Mucosa of descending colon (tissue), 3 donors: ENCODE measurements around the gene NLK. TPM values are rescaled to one million over a fixed set of nuclear protein-coding genes. Genes with fewer than 3 reads are reported as not detected.
A peak's percentile ranks its signal among the peaks of the same experiment; 100 is the strongest.

Experiments used
- ATAC-seq: fragments of 200-7000 bp; cut with Tn5 transposase; one replicate; pipeline ENCODE4 v1.9.1; 2020; ENCODE audit warnings: mild to moderate bottlenecking, moderate library complexity
- DNase-seq, 3 donors: peaks; one replicate each; pipeline ENCODE4 v3.0.0-alpha.2; 2020
- H3K36me3 ChIP-seq: fragments of 200-600 bp; one replicate; pipeline ENCODE4 v1.8.0; 2021; ENCODE audit warnings: low read depth, mild to moderate bottlenecking
- H3K4me1 ChIP-seq: fragments of 200-600 bp; one replicate; pipeline ENCODE4 v1.8.0; 2021; ENCODE audit warnings: low read depth, mild to moderate bottlenecking
- H3K4me3 ChIP-seq: fragments of 200-600 bp; one replicate; pipeline ENCODE4 v1.8.0; 2021; ENCODE audit warnings: mild to moderate bottlenecking
- H3K9me3 ChIP-seq: fragments of 200-600 bp; one replicate; pipeline ENCODE4 v1.8.0; 2021; ENCODE audit warnings: mild to moderate bottlenecking
- intact Hi-C, 2 donors: fragments of 100-400 bp; cut with DNase I in 1 of 2; cut with micrococcal nuclease in 1 of 2; formaldehyde crosslinking; loops; one replicate each; pipeline versions ENCODE4 v1.11.0 to v1.11.1; 2022; cut with DNase I, micrococcal nuclease
- total RNA-seq, 3 donors: library from RNA; stranded (reverse); fragmentation: NEBNext Ultra II Directional in 2 of 3; extraction: Animal tissue kit (Norgen Biotek cat#: 25700) in 2 of 3; gene quantifications; one replicate each; pipeline versions ENCODE4 v1.2.1 to v1.2.4, GENCODE V29; 2021 to 2023
- TF ChIP-seq, protein P1 (sequence below): fragments of 200-600 bp; IDR thresholded peaks from one replicate; pipeline ENCODE4 v1.8.0; 2022; ENCODE audit warnings: antibody characterized with exemption, mild to moderate bottlenecking
- donor health status: DM: no; HTN: no; CAD: no; lungs with moderate emphysema.
- donor health status: DM: no; HTN: no; CAD: no.
- donor health status: DM: no; HTN: yes; CAD: no.

Gene NLK
- total RNA-seq, 3 donors from 2014 or later = 20.4 to 24.1 (median 21.0) TPM

DNA sequence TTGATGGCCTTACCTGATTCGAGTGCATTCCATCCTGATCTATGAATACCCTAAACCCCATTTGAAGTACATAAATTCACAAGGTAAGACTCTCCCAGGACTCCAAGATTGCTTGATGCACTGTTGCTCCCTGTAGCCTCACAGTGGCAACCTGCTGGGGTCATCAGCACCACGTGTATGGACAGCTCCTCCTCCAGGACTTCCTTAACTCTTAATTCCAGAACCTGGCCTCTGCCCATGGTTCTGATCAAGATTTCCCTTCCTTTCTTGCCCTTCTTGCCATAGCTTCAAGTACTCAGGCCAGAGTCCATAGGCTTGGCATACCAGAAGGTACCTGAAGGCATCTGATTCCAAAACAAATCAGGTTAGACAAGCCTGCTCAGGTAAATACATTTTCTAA lies 34.0 kb upstream of the NLK start:
- DNase-seq = peak in 2 of 3 donors; percentile 50 to 69
- intact Hi-C loops = no loop called here

DNA sequence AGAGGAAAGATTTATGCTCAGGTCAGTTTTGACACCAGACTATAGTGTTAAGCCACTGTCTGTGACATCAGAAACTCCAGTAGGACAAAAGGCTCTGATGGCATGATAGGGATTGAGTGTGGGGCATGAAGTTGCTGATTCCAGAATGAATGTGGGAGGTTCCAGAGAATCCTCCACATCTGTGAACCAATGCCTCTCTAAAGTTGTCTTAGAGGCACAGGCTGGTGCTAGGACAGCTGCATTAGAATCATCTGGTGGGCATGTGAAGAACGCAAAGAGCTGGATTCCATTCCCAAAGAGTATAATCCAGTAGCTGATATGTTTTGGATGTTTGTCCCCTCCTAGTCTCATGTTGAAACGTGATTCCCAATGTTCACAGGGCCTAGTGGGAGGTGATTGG lies 32.1 kb upstream of the NLK start:
- H3K4me3 ChIP-seq = no peak overlapping the region
- no peaks in the 10 kb centered on the region for H3K9me3 ChIP-seq
- TF ChIP-seq, protein P1, sequence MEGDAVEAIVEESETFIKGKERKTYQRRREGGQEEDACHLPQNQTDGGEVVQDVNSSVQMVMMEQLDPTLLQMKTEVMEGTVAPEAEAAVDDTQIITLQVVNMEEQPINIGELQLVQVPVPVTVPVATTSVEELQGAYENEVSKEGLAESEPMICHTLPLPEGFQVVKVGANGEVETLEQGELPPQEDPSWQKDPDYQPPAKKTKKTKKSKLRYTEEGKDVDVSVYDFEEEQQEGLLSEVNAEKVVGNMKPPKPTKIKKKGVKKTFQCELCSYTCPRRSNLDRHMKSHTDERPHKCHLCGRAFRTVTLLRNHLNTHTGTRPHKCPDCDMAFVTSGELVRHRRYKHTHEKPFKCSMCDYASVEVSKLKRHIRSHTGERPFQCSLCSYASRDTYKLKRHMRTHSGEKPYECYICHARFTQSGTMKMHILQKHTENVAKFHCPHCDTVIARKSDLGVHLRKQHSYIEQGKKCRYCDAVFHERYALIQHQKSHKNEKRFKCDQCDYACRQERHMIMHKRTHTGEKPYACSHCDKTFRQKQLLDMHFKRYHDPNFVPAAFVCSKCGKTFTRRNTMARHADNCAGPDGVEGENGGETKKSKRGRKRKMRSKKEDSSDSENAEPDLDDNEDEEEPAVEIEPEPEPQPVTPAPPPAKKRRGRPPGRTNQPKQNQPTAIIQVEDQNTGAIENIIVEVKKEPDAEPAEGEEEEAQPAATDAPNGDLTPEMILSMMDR = no peak
- intact Hi-C loops = no loop called here
- H3K4me1 ChIP-seq = no peaks in the 10 kb centered on the region
- ATAC-seq (no peak), DNase-seq (no peak)
- no peaks in the 10 kb centered on the region for H3K36me3 ChIP-seq

More for the DNA sequence above, 34.0 kb upstream of the NLK start:
- Histone ChIP-seq H3K4me1 (no peaks in the 10 kb centered on the region), H3K9me3 (no peaks in the 10 kb centered on the region), H3K36me3 (no peaks in the 10 kb centered on the region), H3K4me3 (no peak overlapping the region)
- peak; percentile 70 for ATAC-seq
- TF ChIP-seq, protein P1 = no peak

DNA sequence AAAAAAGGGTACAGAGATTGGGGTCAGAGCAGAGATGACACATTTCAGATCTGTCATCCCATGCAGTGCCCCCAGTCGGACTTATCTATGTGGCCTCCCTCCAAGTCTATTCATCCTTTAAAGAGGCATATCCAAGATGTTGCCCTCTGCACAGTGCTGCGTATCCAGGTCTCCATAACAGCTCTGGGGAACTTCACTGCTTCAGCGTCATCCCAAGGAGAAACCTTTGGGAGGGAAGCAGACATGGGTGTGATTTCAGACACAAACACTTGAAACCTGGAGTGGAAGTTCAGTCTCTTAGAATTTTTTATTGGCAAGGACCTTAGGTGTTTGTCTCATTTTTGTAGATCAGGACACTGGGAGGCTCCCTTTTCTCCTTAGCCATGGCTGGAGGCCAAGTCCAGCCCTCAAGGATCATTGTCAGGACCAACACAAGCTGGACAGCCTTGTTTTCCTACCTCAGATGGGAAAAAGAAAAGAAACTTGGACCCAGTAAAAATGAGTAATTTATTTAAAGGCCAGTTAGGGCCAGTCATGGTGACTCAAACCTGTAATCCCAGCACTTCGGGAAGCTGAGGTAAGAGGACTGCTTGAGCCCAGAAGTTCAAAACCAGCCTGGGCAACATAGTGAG lies 23.9 kb upstream of the NLK start:
- intact Hi-C loops = no loop called here
- TF ChIP-seq, protein P1 = no peak
- H3K4me1 ChIP-seq = no peaks in the 10 kb centered on the region
- DNase-seq = no peak
- no peaks in the 10 kb centered on the region for H3K9me3 ChIP-seq
- H3K36me3 ChIP-seq = no peaks in the 10 kb centered on the region
- peak; percentile 24 for ATAC-seq
- no peak overlapping the region for H3K4me3 ChIP-seq

DNA sequence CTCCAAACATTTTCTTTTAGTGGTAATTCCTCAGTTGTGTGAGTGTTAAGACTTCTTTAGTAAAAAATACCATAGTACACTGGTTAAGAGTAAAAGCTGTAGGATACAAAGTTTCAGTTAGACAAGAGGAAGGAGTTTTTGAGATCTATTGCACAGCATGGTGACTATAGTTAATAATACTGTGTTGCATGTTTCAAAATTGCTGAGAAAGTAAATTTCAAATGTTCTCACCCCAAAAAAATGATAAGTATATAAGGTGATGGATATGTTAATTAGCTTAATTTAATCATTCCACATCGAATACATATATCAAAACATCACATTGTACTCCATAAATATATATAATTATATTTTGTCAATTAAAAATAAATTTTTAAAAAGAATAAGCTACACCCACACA lies 22.0 kb upstream of the NLK start:
- no peak for ATAC-seq

DNA sequence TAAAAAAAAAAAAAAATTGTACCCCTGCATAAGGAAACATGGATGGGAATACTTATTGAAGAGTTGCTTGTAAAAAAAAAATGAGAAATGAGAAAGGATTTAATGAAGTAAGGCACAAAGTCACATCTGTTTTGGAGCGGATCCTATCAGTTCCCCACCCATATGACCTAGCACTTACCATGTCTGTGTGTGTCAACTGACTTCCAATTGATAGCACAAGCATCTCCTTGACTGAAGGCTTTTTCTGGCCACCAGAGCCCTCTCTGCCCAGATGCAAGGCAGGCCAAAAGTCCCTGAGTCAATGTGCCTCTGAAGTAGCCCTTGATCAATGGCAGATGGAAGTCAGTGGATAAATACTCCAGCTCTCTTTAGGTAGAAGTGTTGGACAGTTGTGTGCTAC lies 13.4 kb upstream of the NLK start:
- ATAC-seq (no peak), DNase-seq (no peak)
- Histone ChIP-seq H3K36me3 (no peaks in the 10 kb centered on the region), H3K9me3 (no peaks in the 10 kb centered on the region), H3K4me1 (no peaks in the 10 kb centered on the region), H3K4me3 (no peak overlapping the region)
- intact Hi-C loops = no loop called here
- TF ChIP-seq, protein P1 = no peak

More for the DNA sequence above, 22.0 kb upstream of the NLK start:
- Histone ChIP-seq H3K36me3 (no peaks in the 10 kb centered on the region), H3K4me3 (no peak overlapping the region), H3K4me1 (no peaks in the 10 kb centered on the region), H3K9me3 (no peaks in the 10 kb centered on the region)
- TF ChIP-seq, protein P1 = no peak
- intact Hi-C loops = no loop called here
- no peak for DNase-seq

DNA sequence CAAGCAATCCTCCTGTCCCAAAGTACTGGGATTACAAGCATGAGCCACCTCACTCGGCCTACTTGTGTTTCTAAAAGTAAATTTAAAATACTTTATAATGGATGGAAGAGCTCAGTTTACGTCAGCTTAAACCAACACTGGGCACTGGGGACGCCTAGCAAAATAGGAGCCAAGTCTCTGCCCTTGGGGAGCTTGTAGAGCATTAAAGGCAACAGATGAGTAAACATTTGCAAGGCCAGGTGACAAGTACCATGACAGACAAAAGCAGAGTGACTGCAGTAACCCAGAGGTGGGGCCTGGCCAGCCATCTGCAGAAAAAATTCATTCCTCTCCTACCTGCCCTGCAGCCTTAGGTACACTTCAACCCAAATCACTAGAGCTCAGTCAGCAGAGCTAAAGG lies 12.1 kb upstream of the NLK start:
- no peaks in the 10 kb centered on the region for H3K36me3 ChIP-seq
- no peaks in the 10 kb centered on the region for H3K9me3 ChIP-seq
- no peaks in the 10 kb centered on the region for H3K4me1 ChIP-seq
- DNase-seq (no peak), ATAC-seq (peak; percentile 38)
- H3K4me3 ChIP-seq = no peak overlapping the region
- TF ChIP-seq, protein P1 = no peak
- intact Hi-C loops = no loop called here
